Measurements from ENCODE around the gene MUC3A. TPM values are rescaled to one million over a fixed set of nuclear protein-coding genes. Genes with fewer than 3 reads are reported as not detected.

MUC3A gene
- total and polyA plus RNA-seq, 2 of the 4 experiments (the other 2 are of a cell fraction) = 0.05 TPM; not detected in 1

GRCh38 chr7:100914879-100915447, 34.4 kb upstream of the MUC3A start:
- in situ Hi-C loops (cut with MboI; ENCODE audit: low sequenced_read_pairs) = no loop called here
- no peaks in the 10 kb centered on the region for H3K9me3 ChIP-seq (ENCODE audit: control insufficient read depth, insufficient read depth, low read length)
- DNase-seq (no peak), ATAC-seq (ENCODE audit: low read depth) (no peak)
- H2AFZ ChIP-seq (replicated peaks; ENCODE audit: low read length, poor library complexity) = no peak overlapping the region
- BruUV-seq (replicated peaks) = no TSS peak
- TF ChIP-seq USF2 (IDR thresholded peaks at IDR 0.05; ENCODE audit: low read depth, low read length) = no peak
- no peak for TF ChIP-seq CTCF (conservative IDR thresholded peaks at IDR 0.05; ENCODE audit: low read depth, low read length)
- no peak for TF ChIP-seq SMC3 (IDR thresholded peaks at IDR 0.05; ENCODE audit: low read depth, low read length)
- no peak for TF ChIP-seq CHD1 (IDR thresholded peaks at IDR 0.05; ENCODE audit: low read depth, low read length)
- TF ChIP-seq RAD21 (IDR thresholded peaks at IDR 0.05; ENCODE audit: low read length) = no peak
- TF ChIP-seq RFX5 (IDR thresholded peaks at IDR 0.05; ENCODE audit: low read depth, low read length) = no peak
- TF ChIP-seq RCOR1 (IDR thresholded peaks at IDR 0.05; ENCODE audit: insufficient replicate concordance, low read length) = no peak
- TF ChIP-seq FOS (IDR thresholded peaks at IDR 0.05; ENCODE audit: low read depth, low read length) = no peak
- TF ChIP-seq POLR2A (IDR thresholded peaks at IDR 0.05; ENCODE audit: low read depth, low read length) = no peak
- no peak for TF ChIP-seq MXI1 (IDR thresholded peaks at IDR 0.05; ENCODE audit: borderline replicate concordance, low read depth, low read length)
- TF ChIP-seq CEBPB (IDR thresholded peaks at IDR 0.05; ENCODE audit: low read depth, low read length) = no peak
- no peak for TF ChIP-seq BHLHE40 (IDR thresholded peaks at IDR 0.05; ENCODE audit: low read depth, low read length)
- no peak for TF ChIP-seq MAZ (IDR thresholded peaks at IDR 0.05; ENCODE audit: borderline replicate concordance, low read depth, low read length)
- no peak for TF ChIP-seq MAFK (IDR thresholded peaks at IDR 0.05; ENCODE audit: low read depth, low read length)
- TF ChIP-seq ELK1 (IDR thresholded peaks at IDR 0.05; ENCODE audit: borderline replicate concordance, low read depth, low read length) = no peak
- TF ChIP-seq NFE2L2 (IDR thresholded peaks at IDR 0.05; ENCODE audit: low read depth, low read length) = no peak
- ChIA-PET CTCF (interaction anchor here (0.6 kb wide), 1 partner anchor 96 kb away, joined by 4 read pairs; no protein-coding TSS in a partner anchor), POLR2A (ENCODE audit: unreplicated experiment) (no interaction called here)
- H4K8ac ChIP-seq (ENCODE audit: low read depth in 2 of 2, low read length in 2 of 2) = no peak overlapping the region
- no peak overlapping the region for H4K5ac ChIP-seq (ENCODE audit: low read depth, low read length)
- no peak overlapping the region for H3K56ac ChIP-seq (ENCODE audit: extremely low read depth, insufficient read depth, low read length)
- intact Hi-C loops (cut with micrococcal nuclease) = no loop called here
- H3K36me3 ChIP-seq (ENCODE audit: control insufficient read depth, insufficient read depth, low read length) = no peaks in the 10 kb centered on the region
- H3K79me1 ChIP-seq (ENCODE audit: low read depth in 1 of 2, low read length in 2 of 2) = no peaks in the 10 kb centered on the region
- no peak overlapping the region for H3K4me3 ChIP-seq (ENCODE audit: insufficient read depth, low read depth, low read length)
- no peak overlapping the region for H2BK5ac ChIP-seq (ENCODE audit: low read depth, low read length, poor library complexity, severe bottlenecking)
- H3K4ac ChIP-seq (ENCODE audit: low read depth, low read length) = no peak overlapping the region
- no peak overlapping the region for H2BK120ac ChIP-seq (ENCODE audit: low read depth, low read length)
- no peak overlapping the region for H3K4me2 ChIP-seq (ENCODE audit: low read depth, low read length)
- dilution Hi-C loops (cut with HindIII; ENCODE audit: low sequenced_read_pairs, unreplicated experiment) = no loop called here
- H2BK20ac ChIP-seq (ENCODE audit: low read depth, low read length) = no peak overlapping the region
- H3K27ac ChIP-seq (ENCODE audit: insufficient read depth, low read length) = no peak overlapping the region
- 62% methylated on average over 6 of the region's 8 CpGs; no CpG with 5 or more reads in 1 of the 2 experiments for WGBS, 2 experiments (ENCODE audit: extremely low coverage in 2 of 2, insufficient read length in 1 of 2)
- no peak overlapping the region for H3K9ac ChIP-seq (ENCODE audit: low read depth, low read length)
- no peaks in the 10 kb centered on the region for H4K20me1 ChIP-seq (ENCODE audit: insufficient read depth, low read length)
- no peaks in the 10 kb centered on the region for H3K4me1 ChIP-seq (ENCODE audit: control insufficient read depth, insufficient read depth, low read length)
- no peak overlapping the region for H3K18ac ChIP-seq (ENCODE audit: low read depth, low read length)
- H3K27me3 ChIP-seq (ENCODE audit: control insufficient read depth, insufficient read depth, low read length) = peaks cover 3% of the 10 kb centered on the region; the same call in 1 of the 2 replicates
- no peak overlapping the region for H2AK9ac ChIP-seq (replicated peaks; ENCODE audit: low read depth, low read length, poor library complexity)
- H3K14ac ChIP-seq (replicated peaks; ENCODE audit: low read depth, low read length) = no peak overlapping the region
- no peaks in the 10 kb centered on the region for H3K9me1 ChIP-seq (ENCODE audit: insufficient read depth, low read length)
- H2AK5ac ChIP-seq (ENCODE audit: low read depth, low read length) = no peak overlapping the region
- H2BK15ac ChIP-seq (ENCODE audit: low read depth, low read length) = no peak overlapping the region
- H3K23ac ChIP-seq (ENCODE audit: low read depth, low read length) = no peak overlapping the region
- H4K91ac ChIP-seq (ENCODE audit: insufficient read depth, low read depth, low read length) = no peak overlapping the region
